Activated T-helper 1 cell treated with anti-CD3 and anti-CD28 coated beads, Interleukin-12 subunit alpha, Interleukin-12 subunit beta, Interleukin-2, Interleukin-4 antibody, amounts not matched to agents 30 ng/mL and 10 ng/mL and 1 ng/mL, durations not matched to agents 14 hours and 24 hours and 36 hours (primary cell): ENCODE results near the gene LRP2. TPM values are rescaled to one million over a fixed set of nuclear protein-coding genes. Genes with fewer than 3 reads are reported as not detected.
"Not testable (repeated sequence)": the region's sequence is repeated elsewhere in the genome, so short reads cannot be mapped to it uniquely, and the experiment has no call there.

Experiments
- DNase-seq: peaks from one replicate; pipeline ENCODE4 v3.0.0; 2021; ENCODE audit warnings: low spot score
- H3K27ac Mint-ChIP-seq: one replicate; pipeline ENCODE4 v1.8.0; 2021; ENCODE audit warnings: mild to moderate bottlenecking, mixed read lengths
- H3K27me3 Mint-ChIP-seq: one replicate; pipeline ENCODE4 v1.8.0; 2022; ENCODE audit warnings: mild to moderate bottlenecking, moderate library complexity, mixed read lengths; ENCODE audit not compliant: insufficient read depth
- H3K36me3 Mint-ChIP-seq: one replicate; pipeline ENCODE4 v1.8.0; 2021; ENCODE audit warnings: low read depth, mixed read lengths
- H3K4me1 Mint-ChIP-seq: one replicate; pipeline ENCODE4 v1.8.0; 2021; ENCODE audit warnings: low read depth, mixed read lengths
- H3K4me3 Mint-ChIP-seq: one replicate; pipeline ENCODE4 v1.8.0; 2021; ENCODE audit warnings: mild to moderate bottlenecking, moderate library complexity, mixed read lengths
- H3K9me3 Mint-ChIP-seq: one replicate; pipeline ENCODE4 v1.8.0; 2021; ENCODE audit warnings: mixed read lengths
- intact Hi-C: fragments of 100-400 bp; cut with micrococcal nuclease; formaldehyde crosslinking; loops from one replicate; pipeline ENCODE4 v1.15.1; 2024
- total RNA-seq: library from RNA; stranded (reverse); gene quantifications from 2 replicates; pipeline ENCODE4 v1.2.3, GENCODE V29; 2022

LRP2 gene
- total RNA-seq, 1 donor from 2014 or later = 0.05 TPM

DNA sequence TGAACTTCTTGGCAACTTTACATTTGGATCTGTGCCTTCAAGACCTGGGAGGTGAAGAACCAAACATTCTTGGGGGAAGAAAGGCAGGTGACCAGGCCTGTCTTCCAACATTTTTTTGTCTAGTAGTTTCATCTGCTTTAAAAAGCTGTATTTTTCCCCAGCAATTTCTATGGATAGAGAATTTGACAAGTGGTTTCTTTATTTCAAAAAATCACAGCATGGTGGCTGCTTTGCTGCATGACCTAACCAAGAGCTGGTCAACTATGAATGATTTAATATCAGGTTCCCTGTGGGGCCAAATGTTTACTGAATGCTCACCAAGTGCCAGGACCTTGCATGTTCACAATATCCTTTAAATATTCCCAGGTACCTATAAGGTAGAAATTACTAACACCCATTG, 19.1 kb downstream of the LRP2 start:
- Mint-ChIP-seq H3K4me1 (no peaks in the 10 kb centered on the region), H3K27ac (no peak overlapping the region), H3K9me3 (no peaks in the 10 kb centered on the region), H3K4me3 (no peak overlapping the region), H3K27me3 (peaks cover 21% of the 10 kb centered on the region), H3K36me3 (no peaks in the 10 kb centered on the region)
- intact Hi-C loops = no loop called here
- DNase-seq = no peak

DNA sequence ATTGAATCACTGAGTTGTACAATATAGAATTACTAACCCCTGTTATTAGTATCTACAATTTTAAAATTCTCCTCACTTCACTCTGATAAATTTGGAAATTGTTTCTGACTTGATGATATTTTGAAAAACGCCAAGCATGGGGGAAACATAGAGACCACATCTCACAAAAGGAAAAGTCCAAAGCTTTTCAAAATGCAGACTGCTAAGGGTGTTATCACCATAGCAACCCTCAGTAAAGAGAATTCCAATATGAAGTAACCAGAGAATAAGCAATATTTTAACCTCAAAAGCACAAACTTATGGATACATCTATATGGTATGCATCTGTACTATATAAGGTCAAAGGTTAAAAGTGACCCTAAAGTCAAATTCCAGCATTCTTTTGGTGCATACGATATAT, 22.7 kb downstream of the LRP2 start:
- H3K9me3 Mint-ChIP-seq = no peaks in the 10 kb centered on the region
- H3K27me3 Mint-ChIP-seq = peaks cover 19% of the 10 kb centered on the region
- no peak overlapping the region for H3K27ac Mint-ChIP-seq
- no peak for DNase-seq
- intact Hi-C loops = no loop called here
- H3K36me3 Mint-ChIP-seq = no peaks in the 10 kb centered on the region
- no peaks in the 10 kb centered on the region for H3K4me1 Mint-ChIP-seq
- H3K4me3 Mint-ChIP-seq = no peak overlapping the region

DNA sequence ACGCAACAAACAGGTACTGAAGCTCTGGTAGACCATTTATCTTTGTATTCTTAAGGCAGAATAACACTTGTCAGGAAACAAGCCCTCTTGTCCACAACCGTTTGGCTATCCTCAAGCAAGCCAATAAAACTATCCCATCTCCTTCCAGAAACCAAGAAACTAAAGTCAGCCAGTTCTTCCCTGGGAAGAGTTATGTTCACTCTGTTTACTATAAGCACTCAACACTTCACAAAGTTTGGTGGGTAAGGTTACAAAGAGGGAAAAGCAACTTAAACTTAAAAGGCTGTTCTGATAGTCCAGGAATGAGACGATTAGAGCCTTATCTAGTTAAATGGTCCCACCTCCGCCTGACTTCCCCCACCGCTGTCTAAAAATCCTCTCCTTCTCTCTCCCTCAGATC, 25.6 kb downstream of the LRP2 start:
- no peaks in the 10 kb centered on the region for H3K9me3 Mint-ChIP-seq
- H3K4me1 Mint-ChIP-seq = no peaks in the 10 kb centered on the region
- H3K36me3 Mint-ChIP-seq = no peaks in the 10 kb centered on the region
- H3K4me3 Mint-ChIP-seq = no peak overlapping the region
- intact Hi-C loops = no loop called here
- DNase-seq = no peak
- H3K27ac Mint-ChIP-seq = no peak overlapping the region
- H3K27me3 Mint-ChIP-seq = peaks cover 12% of the 10 kb centered on the region

DNA sequence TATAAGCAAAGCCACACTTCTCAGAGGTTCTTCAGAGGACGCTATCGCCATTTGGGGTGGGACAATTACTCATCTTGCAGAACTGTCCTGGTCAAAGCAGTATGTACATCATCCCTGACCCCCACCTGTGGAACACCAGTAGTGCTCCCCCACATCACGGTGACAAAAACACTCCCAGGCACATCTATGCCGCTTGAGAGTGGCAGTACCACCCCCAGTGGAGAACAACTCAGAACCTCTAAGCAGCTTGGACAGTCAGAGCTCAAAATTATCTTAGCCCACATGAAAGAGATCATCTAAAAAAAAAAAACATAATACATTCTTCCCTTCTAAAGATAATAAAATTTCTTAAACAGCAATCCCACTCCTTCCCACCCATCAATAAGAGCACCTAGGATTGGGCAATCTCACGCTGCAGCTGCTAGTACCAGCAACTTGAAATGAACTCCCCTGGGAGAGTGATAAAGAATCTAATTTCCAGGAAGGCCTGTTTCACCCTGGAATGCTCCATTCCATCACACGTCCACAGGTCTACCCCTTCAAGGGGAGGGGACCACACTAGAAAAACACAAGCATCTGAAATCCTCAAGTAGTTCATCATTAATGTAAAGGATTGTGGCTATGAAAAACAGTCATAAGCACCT, 31.7 kb downstream of the LRP2 start:
- intact Hi-C loops = no loop called here
- H3K4me1 Mint-ChIP-seq = no peaks in the 10 kb centered on the region
- peaks cover 2% of the 10 kb centered on the region for H3K27me3 Mint-ChIP-seq
- no peak overlapping the region for H3K27ac Mint-ChIP-seq
- H3K4me3 Mint-ChIP-seq = no peak overlapping the region
- no peaks in the 10 kb centered on the region for H3K9me3 Mint-ChIP-seq
- H3K36me3 Mint-ChIP-seq = no peaks in the 10 kb centered on the region
- DNase-seq = no peak

DNA sequence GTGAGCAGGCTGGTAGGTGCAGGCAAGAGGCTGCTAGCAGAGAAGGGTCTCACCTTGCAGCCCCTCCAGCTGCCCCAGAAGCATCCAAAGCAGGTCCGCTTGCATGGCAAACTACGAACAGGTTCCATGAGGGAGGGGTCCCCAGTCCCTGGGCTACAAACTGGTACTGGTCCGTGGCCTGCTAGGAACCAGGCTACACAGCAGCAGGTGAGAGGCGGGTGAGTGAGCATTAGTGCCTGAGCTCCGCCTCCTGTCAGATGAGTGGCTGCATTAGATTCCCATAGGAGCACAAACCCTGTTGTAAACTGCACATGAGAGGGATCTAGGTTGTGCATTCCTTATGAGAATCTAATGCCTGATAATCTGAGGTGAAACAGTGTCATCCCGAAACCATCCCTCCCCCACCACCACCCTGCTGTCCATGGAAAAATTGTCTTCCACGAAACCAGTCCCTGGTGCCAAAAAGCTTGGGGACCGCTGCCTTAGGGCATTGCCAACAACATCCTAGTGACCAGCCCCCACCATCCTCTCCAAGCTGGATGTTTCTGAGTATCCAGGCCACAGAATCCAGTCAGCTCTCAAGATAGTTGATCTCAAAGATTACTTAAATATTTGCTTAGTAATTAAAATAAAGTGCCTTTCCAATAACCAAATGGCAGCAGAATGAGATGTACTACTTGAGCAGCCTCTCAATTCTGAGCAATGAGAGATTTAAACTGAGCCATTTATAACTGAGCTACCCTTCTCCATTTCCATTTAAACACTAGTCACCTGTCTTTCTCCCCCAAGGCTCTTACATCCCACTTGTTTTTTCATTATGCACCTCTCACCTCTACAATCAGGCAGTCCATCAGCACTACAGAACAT, 32.4 kb downstream of the LRP2 start:
- H3K4me1 Mint-ChIP-seq = no peaks in the 10 kb centered on the region
- intact Hi-C loops = no loop called here
- H3K27ac Mint-ChIP-seq = no peak overlapping the region
- DNase-seq = no peak
- H3K9me3 Mint-ChIP-seq = no peaks in the 10 kb centered on the region
- H3K36me3 Mint-ChIP-seq = no peaks in the 10 kb centered on the region
- peaks cover 7% of the 10 kb centered on the region for H3K27me3 Mint-ChIP-seq
- no peak overlapping the region for H3K4me3 Mint-ChIP-seq

DNA sequence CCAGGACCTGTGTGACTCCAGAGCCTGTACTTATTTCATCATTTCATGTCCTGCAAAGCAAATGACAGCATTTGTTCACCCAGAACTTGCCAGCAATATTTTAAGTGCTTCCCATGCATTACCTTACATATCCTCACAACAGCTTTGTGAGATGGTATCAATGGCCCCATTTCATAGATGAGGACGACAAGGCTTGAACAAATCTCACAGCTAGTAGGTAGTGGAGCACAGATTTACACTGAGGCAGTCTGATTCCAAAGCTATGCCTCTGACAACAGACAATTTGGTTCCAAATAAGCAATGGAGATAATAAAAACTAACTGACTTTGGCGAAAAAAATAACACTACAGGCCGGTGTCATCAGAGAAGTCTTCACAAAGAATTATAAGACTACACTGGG, 33.5 kb downstream of the LRP2 start:
- peaks cover 7% of the 10 kb centered on the region for H3K27me3 Mint-ChIP-seq
- no peaks in the 10 kb centered on the region for H3K36me3 Mint-ChIP-seq
- intact Hi-C loops = no loop called here
- H3K9me3 Mint-ChIP-seq = no peaks in the 10 kb centered on the region
- no peak overlapping the region for H3K27ac Mint-ChIP-seq
- no peaks in the 10 kb centered on the region for H3K4me1 Mint-ChIP-seq
- no peak overlapping the region for H3K4me3 Mint-ChIP-seq
- DNase-seq = no peak

DNA sequence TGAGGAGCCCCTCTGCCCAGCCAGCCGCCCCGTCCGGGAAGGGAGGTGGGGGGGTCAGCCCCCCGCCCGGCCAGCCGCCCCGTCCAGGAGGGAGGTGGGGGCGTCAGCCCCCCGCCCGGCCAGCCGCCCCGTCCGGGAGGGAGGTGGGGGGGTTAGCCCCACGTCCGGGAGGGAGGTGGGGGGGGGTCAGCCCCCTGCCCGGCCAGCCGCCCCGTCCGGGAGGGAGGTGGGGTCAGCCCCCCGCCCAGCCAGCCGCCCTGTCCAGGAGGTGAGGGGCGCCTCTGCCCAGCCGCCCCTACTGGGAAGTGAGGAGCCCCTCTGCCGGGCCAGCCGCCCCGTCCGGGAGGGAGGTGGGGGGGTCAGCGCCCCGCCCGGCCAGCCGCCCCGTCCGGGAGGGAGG, 34.5 kb downstream of the LRP2 start:
- H3K4me3 Mint-ChIP-seq, H3K27ac Mint-ChIP-seq, H3K9me3 Mint-ChIP-seq, H3K27me3 Mint-ChIP-seq, H3K4me1 Mint-ChIP-seq, DNase-seq, H3K36me3 Mint-ChIP-seq, intact Hi-C loops: not testable (repeated sequence)

DNA sequence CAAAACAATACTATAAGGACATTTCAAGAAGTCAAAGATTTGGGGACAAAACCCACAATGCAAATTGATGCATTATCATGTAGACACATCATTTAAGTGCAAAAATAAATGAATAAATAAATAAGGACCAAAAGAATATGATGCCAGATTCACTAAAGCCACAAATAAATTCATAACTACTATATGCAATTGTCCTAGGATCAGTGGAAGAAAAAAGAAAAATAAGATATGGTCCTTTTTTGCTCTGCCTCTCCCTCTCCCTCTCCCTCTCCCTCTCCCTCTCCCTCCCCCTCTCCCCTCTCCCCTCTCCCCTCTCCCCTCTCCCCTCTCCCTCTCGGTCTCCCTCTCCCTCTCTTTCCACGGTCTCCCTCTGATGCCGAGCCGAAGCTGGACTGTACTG, 36.4 kb downstream of the LRP2 start:
- H3K36me3 Mint-ChIP-seq, H3K4me3 Mint-ChIP-seq, DNase-seq, H3K9me3 Mint-ChIP-seq, intact Hi-C loops, H3K27ac Mint-ChIP-seq, H3K4me1 Mint-ChIP-seq, H3K27me3 Mint-ChIP-seq: not testable (repeated sequence)

DNA sequence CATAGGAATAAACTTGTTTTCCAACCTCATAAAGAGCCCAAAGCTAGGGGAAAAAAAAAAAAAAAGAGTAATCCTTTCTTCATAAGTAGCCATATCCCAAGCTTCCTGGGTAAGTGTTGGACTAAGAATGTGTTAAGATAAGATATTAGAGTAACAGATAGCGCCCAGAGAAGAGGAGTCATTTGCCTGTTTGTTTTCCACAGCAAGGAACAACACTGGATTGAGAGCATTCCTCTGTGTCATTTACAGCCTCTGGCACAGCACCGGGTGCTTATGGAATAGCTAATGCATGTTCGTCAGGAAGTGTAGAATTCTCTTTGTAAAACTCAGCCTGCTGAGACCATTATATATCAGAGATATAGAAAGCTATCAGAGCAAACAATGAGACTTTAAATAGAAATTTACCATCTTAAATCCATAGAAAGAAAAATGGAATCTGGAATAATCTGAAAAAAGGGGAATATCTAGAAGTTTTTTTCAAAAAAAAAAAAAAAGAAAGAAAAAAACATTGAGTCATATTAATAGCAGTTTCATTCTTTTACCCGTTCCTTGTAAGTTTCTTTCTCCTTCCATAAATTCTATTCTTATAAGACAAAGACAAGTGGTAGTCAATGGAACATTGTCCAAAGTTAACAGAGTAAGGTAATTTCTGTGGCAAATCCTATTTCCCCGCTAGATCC, 37.6 kb downstream of the LRP2 start:
- intact Hi-C loops = no loop called here
- Mint-ChIP-seq H3K9me3 (no peaks in the 10 kb centered on the region), H3K27ac (no peak overlapping the region), H3K4me1 (no peaks in the 10 kb centered on the region), H3K36me3 (no peaks in the 10 kb centered on the region), H3K27me3 (peaks cover 7% of the 10 kb centered on the region), H3K4me3 (no peak overlapping the region)
- no peak for DNase-seq

DNA sequence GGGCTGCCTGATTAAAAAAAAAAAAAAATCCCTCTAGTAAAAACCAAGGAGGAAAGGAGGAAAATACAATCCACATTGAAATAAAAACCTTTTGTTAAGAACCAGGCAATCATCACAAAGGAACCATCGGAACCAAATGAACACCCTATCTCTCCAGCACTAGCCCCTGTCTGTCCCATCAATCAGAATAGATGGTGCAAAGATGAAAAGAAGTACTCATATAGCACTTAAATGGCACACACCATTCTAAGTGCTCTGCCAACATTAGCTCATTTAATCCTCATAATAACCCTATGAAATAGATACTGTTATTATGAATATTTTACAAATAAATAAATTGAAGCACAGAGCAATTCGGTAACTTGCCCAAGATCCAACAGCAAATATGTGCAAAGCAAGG, 38.5 kb downstream of the LRP2 start:
- Mint-ChIP-seq H3K27me3 (peaks cover 7% of the 10 kb centered on the region), H3K9me3 (no peaks in the 10 kb centered on the region), H3K27ac (no peak overlapping the region), H3K4me3 (no peak overlapping the region), H3K4me1 (no peaks in the 10 kb centered on the region), H3K36me3 (no peaks in the 10 kb centered on the region)
- intact Hi-C loops = no loop called here
- no peak for DNase-seq

DNA sequence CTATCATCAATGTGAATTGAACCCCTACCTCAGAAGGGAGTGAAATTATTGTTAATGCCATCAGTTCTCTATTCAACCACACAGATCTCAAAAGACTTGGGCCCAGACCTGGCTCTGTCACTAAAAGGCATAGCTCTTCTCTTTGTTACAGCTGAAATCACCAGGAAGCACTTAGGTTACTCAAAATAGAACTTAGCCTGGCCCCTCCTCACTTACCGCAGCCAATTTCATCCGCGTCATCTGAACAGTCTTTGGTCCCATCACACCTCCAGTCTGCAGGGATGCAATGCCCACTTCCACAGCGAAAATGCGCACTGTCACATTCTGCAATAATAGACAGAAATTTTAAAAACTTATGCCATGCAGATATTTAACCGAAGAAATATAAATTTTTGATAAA, 41.8 kb downstream of the LRP2 start:
- no peaks in the 10 kb centered on the region for H3K9me3 Mint-ChIP-seq
- no peak for DNase-seq
- H3K27ac Mint-ChIP-seq = no peak overlapping the region
- H3K36me3 Mint-ChIP-seq = no peaks in the 10 kb centered on the region
- no peaks in the 10 kb centered on the region for H3K4me1 Mint-ChIP-seq
- peaks cover 8% of the 10 kb centered on the region for H3K27me3 Mint-ChIP-seq
- intact Hi-C loops = no loop called here
- H3K4me3 Mint-ChIP-seq = no peak overlapping the region

DNA sequence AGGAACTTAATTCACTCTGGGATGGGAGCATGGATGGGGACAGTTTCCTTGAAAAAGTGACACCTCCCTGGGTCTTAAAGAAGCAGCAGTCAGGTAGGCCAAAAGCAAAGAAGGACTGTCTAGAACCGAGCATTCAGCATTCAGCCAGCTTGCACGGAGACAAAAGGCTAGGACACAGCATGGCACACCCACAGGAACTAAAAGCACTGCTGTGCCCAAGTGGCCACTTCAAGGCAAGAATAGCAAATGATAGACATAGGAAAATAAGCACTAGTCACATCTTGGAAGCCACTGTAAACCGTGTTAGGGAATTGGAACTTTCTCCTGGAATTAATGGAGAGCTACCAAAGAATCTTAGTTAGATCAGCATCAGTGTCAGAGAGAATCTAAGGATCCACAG, 47.0 kb downstream of the LRP2 start:
- peaks cover 4% of the 10 kb centered on the region for H3K9me3 Mint-ChIP-seq
- intact Hi-C loops = no loop called here
- no peaks in the 10 kb centered on the region for H3K4me1 Mint-ChIP-seq
- DNase-seq = no peak
- no peak overlapping the region for H3K4me3 Mint-ChIP-seq
- H3K27me3 Mint-ChIP-seq = peaks cover 3% of the 10 kb centered on the region
- H3K27ac Mint-ChIP-seq = no peak overlapping the region
- no peaks in the 10 kb centered on the region for H3K36me3 Mint-ChIP-seq

DNA sequence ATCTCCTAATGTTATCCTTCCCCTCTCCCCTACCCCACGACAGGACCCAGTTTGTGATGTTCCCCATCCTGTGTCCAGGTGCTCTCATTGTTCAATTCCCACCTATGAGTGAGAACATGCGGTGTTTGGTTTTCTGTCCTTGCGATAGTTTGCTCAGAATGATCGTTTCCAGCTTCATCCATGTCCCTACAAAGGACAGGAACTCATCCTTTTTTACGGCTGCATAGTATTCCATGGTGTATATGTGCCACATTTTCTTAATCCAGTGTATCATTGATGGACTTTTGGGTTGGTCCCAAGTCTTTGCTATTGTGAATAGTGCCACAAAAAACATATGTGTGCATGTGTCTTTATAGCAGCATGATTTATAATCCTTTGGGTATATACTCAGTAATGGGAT, 54.0 kb downstream of the LRP2 start:
- H3K9me3 Mint-ChIP-seq, H3K4me1 Mint-ChIP-seq, intact Hi-C loops, H3K36me3 Mint-ChIP-seq, DNase-seq, H3K27ac Mint-ChIP-seq, H3K27me3 Mint-ChIP-seq, H3K4me3 Mint-ChIP-seq: not testable (repeated sequence)
